IPS-NIHi11 (cell line): ENCODE data around the gene PIEZO1.
"Not testable (repeated sequence)": the region's sequence is repeated elsewhere in the genome, so short reads cannot be mapped to it uniquely, and the experiment has no call there.

Experiments
- DNase-seq: peaks from one replicate; pipeline ENCODE4 v3.0.0; 2012; ENCODE audit warnings: mixed read lengths, low spot score

PIEZO1 gene

GRCh38 chr16:88687254-88687576 lies 97.8 kb downstream of the PIEZO1 start:
- DNase-seq, result no peak

DNA sequence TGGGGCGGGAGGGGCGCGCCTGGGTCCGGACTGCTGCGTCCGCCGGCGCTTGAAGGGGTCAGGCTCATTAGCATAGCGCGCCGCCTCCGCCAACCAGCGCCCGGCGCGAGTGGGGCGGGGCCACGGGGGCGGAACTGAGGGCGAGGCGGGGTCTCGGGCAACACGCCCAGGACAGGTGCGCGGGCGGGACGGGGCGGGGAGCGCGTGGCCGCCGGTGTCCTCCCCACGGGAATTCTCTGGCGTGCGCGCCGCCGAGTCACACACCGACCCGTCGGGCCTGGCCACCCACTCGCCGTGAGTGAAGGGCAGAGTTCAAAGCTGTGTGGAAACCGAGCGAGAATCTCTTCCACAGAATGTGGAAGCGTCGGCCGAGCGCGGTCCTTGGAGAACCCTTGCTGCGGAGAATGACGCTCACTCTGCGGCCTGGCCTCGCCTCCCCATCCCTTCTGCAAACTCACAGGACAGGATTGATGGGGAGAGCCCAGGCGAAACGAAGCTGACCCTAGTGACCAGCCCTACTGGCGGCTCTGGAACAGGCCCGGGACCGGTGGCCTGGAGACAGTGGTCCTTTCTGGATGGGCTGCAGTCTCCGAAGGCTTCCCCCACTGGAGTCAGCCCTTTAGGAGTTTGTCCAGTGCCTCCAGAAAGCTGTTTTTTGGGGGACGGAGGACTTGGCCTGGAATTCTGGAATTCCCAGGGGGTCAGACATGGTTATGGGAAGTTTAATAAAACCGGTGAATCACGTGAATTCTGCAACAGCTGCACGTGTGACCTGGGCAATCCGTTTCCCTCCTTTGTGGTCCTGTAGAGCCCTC lies 98.4 kb downstream of the PIEZO1 start, which contains the start of gene SNAI3:
SNAI3 (minus strand) TSS at position 69 of the 815 bp plus-strand sequence. CDS start 101 bp downstream, outside the sequence.
- peak; percentile 99 for DNase-seq

DNA sequence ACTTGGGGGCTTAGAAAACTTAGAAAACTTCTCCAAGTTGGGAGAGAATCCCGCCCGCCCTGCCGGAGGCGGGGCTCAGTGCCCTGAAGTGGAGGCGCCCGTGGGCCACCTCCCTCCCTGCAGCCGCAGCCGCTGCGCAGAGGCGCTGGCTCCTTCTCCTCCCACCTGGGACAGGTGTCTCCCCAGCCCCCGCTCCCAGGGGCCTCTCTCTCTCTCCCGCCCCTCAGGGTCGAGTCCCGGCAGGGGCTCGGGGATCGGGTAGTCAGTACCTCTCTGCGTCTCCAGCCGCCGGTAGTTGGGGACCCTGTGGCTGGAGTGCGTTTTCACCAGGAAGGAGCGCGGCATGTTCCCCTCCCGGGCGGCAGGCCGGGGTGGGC lies 99.0 kb downstream of the PIEZO1 start:
- DNase-seq, result no peak

GRCh38 chr16:88685156-88686061 lies 99.6 kb downstream of the PIEZO1 start:
- peak; percentile 73 for DNase-seq

DNA sequence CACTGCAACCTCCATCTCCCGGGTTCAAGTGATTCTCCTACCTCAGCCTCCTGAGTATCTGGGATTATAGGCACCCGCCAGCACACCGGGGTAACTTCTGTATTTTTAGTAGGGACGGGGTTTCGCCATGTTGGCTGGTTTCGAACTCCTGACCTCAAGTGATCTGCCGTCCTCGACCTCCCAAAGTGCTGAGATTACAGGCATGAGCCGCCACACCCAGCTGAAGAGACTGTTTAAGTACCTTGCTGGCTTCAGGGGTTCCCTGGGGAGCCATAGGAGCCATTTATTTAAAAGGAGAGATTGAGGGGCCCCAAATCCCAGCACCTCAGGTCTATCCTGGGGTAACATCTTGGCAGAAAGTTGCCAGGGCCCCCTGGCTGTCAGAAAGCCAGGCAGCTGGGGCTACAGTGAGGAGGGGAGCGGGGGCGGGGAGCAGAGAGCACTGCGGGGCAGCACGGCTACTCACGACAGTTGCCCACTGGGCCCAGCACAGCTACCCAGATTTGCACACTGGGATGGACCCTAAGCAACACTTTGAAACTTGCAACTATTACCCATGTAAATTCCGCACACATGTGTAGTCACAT lies 100.4 kb downstream of the PIEZO1 start:
- DNase-seq, result no peak

DNA sequence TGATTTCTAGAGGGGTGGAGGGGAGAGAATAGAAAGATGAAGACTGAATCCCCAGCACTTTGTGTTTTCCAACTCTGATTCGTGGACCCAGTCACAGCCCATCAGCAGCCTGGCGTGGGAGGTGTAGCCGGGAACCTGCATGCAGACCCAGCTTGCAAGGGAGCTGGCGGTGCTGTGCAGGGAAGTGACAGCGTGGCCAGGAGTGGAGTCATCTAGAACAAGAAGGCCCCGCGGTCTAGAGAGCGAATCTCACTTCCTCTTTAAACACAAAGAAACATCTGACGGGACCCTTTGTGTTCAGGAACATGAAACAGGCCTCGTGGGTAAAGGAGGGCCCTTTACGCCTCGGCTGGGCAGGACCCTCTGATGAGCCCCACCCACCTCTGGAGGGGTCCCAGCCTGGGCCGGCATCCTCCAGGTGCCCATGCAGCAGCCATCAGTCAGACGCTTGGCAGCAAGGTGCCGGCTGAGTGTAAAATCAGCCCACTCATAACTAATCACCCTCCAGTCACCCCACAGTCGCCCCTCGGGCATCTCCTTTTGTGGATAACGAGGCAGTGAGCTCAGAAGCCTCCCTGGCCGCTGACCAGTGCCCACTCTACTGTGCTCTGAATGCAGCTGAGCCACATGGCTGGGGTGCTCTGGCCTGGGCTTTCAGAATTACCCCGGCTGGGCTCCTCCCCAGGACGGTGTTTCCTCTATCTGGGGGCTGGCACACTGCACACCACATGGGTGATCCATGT lies 103.1 kb downstream of the PIEZO1 start:
- no peak for DNase-seq

- peak; percentile 85 for DNase-seq
These were observed 103.8 kb downstream of the PIEZO1 start for GRCh38 chr16:88681084-88681680.

DNA sequence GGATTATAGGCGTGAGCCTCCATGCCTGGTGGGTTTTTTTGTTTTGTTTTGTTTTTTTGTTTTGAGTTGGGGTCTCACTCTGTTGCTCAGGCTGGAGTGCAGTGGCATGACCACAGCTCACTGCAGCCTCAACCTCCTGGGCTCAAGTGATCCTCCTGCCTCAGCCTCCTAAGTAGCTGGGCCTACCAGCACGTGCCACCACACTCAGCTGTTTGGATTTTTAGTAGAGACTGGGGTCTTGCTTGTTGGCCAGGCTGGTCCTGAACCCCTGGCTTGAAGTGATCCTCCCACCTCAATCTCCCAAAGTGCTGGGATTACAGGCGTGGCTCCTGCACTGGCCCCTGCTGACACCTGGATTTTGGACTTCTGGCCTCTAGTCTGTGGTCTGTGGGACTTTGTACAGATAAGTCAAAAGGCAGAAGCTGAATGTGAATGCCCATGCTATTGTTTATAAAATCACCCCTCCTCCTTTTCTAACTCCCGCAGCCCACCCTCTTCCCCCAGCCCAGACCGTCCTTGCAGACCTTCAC lies 104.4 kb downstream of the PIEZO1 start:
- DNase-seq, result no peak

GRCh38 chr16:88678224-88678979 lies 106.6 kb downstream of the PIEZO1 start:
- DNase-seq, result peak; percentile 53

GRCh38 chr16:88677721-88678120 lies 107.3 kb downstream of the PIEZO1 start:
- no peak for DNase-seq

DNA sequence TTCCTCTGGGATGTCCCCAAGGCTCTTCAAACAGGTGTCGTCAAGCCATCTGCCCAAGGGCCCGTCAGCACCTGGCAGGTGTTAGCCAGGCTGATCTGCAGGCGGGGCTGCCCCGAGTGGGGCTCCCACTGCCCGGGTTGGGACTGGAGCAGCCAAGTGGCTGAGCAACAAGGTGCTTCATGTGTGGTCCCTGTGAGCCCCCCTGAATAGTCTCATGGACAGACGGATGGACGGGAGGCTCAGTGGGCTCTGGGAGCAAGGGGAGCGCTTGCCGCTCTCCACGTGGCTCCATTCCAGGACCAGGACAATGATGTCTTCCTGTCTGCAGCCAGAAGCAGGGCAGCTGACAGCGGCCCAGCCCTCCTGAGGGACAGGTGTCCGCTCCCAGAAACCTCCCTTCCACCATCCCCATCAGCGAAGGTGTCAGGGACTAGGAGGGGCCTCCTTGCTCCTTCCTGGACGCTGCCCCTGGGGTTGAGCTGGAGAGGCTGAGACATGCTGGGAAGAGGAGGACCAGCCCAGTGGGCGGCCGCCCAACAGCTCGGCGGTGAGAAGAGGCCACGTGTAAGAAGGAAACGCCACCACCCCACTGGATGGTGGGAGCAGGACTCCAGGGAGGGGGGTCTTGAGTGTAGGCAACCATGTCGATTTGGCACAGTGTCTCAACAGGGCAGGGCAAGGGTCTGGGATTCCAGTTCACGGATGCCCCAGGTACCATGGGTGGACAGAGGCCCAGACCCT lies 108.3 kb downstream of the PIEZO1 start:
- DNase-seq, result no peak

GRCh38 chr16:88673716-88674379 lies 111.2 kb downstream of the PIEZO1 start:
- no peak for DNase-seq

GRCh38 chr16:88672776-88673175 lies 112.2 kb downstream of the PIEZO1 start:
- DNase-seq, result peak; percentile 80

- no peak for DNase-seq
These were observed 113.2 kb downstream of the PIEZO1 start for GRCh38 chr16:88671806-88672205.

GRCh38 chr16:88669980-88670379 lies 115.0 kb downstream of the PIEZO1 start:
- no peak for DNase-seq

GRCh38 chr16:88669493-88669892 lies 115.5 kb downstream of the PIEZO1 start:
- DNase-seq, result not testable (repeated sequence)

GRCh38 chr16:88667461-88667860 lies 117.6 kb downstream of the PIEZO1 start:
- DNase-seq, result no peak

DNA sequence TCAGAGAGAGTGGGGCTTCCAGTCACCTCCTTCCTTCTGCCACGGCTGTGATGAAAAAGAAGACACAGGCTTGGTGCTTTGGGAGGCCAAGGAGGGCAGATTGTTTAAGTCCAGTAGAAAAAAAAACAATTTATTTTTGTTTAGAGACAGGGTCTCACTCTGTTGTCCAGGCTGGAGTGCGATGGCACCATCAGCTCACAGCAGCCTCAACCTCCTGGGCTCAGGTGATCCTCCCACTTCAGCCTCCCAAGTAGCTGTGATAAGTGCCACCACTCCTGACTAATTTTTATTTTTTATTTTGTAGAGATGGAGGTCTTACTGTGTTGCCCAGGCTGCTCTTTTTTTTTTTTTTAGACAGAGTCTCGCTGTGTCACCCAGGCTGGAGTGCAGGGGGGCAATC lies 119.5 kb downstream of the PIEZO1 start:
- no peak for DNase-seq
